OCI-LY3 (cell line): Measurements from ENCODE around the gene UIMC1.

Experiments used
- H2AFZ ChIP-seq: fragments of 200-600, 300-600 bp; shearing (Covaris generic); 2 replicates; pipeline ENCODE4 v1.6.0; 2014; ENCODE audit warnings: antibody characterized with exemption, low read depth, low read length
- H3K27ac ChIP-seq: fragments of 200-600, 300-600 bp; sonication (generic); 2 replicates; pipeline ENCODE4 v1.5.1; 2014; ENCODE audit warnings: mild to moderate bottlenecking, low read length, moderate library complexity, mixed read lengths
- H3K27me3 ChIP-seq: fragments of 200-600, 300-600 bp; sonication (generic); 2 replicates; pipeline ENCODE4 v1.6.1; 2014; ENCODE audit warnings: low read depth, low read length, mixed read lengths
- H3K36me3 ChIP-seq: fragments of 200-600, 300-600 bp; sonication (generic); replicated peaks from 2 replicates; pipeline ENCODE3; 2014; ENCODE audit warnings: low read depth, low read length, mixed read lengths
- H3K4me1 ChIP-seq: fragments of 300-600, 200-600 bp; sonication (generic); 2 replicates; pipeline ENCODE4 v1.6.1; 2014; ENCODE audit warnings: low read length, mixed read lengths
- H3K4me2 ChIP-seq: fragments of 200-600, 300-600 bp; sonication (generic); 2 replicates; pipeline ENCODE4 v1.6.1; 2014; ENCODE audit warnings: low read length, mixed read lengths
- H3K4me3 ChIP-seq: fragments of 300-600, 200-600 bp; sonication (generic); 2 replicates; pipeline ENCODE4 v1.5.1; 2014; ENCODE audit warnings: antibody characterized with exemption, mild to moderate bottlenecking, low read length, moderate library complexity
- H3K79me2 ChIP-seq: fragments of 300-600, 200-600 bp; shearing (Covaris generic); 2 replicates; pipeline ENCODE4 v1.6.1; 2014; ENCODE audit warnings: mild to moderate bottlenecking, low read length, mixed read lengths
- H3K9ac ChIP-seq: fragments of 300-600, 200-600 bp; shearing (Covaris generic); 2 replicates; pipeline ENCODE4 v1.6.0; 2014; ENCODE audit warnings: mild to moderate bottlenecking, low read length, moderate library complexity
- H3K9me3 ChIP-seq: fragments of 200-600, 300-600 bp; shearing (Covaris generic); 2 replicates; pipeline ENCODE4 v1.6.1; 2014; ENCODE audit warnings: low read length, mixed read lengths; ENCODE audit not compliant: insufficient read depth
- H4K20me1 ChIP-seq: fragments of 200-600, 300-600 bp; sonication (generic); 2 replicates; pipeline ENCODE4 v1.6.1; 2016; ENCODE audit warnings: low read length, mixed read lengths; ENCODE audit not compliant: insufficient read depth
- EZH2phosphoT487 ChIP-seq: fragments of 200-600 bp; shearing (Covaris generic); IDR thresholded peaks from 2 replicates; pipeline ENCODE4 v1.6.1; 2018; ENCODE audit warnings: antibody characterized with exemption, mixed run types, low read depth
- TF ChIP-seq, protein P1 (sequence below): fragments of 200-600, 300-600 bp; sonication (generic); IDR thresholded peaks from 2 replicates; pipeline ENCODE4 v1.5.1; 2014; ENCODE audit warnings: antibody characterized with exemption, low read length, low read depth

Gene UIMC1

DNA sequence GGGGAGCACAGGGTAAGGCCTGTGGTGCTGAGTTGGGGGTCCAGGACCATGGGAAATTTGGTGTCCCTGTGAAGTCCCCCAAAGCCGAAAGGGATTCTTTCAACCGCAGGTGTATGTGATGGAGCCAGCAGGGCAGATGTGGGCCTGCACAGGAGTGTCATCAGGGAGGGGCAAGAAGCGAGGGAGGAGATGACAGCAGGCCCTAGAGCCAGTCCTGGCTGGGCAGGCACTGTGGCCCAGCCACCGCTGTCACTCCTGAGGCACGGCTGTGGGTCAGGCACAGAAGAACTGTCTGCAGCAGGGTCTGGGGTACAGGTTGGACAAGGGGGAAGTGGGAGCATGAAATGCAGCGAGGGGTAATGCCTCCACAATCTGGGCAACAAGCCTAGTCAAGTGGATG, 112.3 kb downstream of the UIMC1 start:
- TF ChIP-seq EZH2phosphoT487 = no peak
- TF ChIP-seq, protein P1, sequence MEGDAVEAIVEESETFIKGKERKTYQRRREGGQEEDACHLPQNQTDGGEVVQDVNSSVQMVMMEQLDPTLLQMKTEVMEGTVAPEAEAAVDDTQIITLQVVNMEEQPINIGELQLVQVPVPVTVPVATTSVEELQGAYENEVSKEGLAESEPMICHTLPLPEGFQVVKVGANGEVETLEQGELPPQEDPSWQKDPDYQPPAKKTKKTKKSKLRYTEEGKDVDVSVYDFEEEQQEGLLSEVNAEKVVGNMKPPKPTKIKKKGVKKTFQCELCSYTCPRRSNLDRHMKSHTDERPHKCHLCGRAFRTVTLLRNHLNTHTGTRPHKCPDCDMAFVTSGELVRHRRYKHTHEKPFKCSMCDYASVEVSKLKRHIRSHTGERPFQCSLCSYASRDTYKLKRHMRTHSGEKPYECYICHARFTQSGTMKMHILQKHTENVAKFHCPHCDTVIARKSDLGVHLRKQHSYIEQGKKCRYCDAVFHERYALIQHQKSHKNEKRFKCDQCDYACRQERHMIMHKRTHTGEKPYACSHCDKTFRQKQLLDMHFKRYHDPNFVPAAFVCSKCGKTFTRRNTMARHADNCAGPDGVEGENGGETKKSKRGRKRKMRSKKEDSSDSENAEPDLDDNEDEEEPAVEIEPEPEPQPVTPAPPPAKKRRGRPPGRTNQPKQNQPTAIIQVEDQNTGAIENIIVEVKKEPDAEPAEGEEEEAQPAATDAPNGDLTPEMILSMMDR = no peak
- H3K4me3 ChIP-seq = no peak overlapping the region
- no peak overlapping the region for H3K9ac ChIP-seq
- H2AFZ ChIP-seq = no peak overlapping the region
- no peak overlapping the region for H3K27ac ChIP-seq
- H3K4me1 ChIP-seq = peaks cover 10% of the 10 kb centered on the region
- no peaks in the 10 kb centered on the region for H3K79me2 ChIP-seq
- no peaks in the 10 kb centered on the region for H4K20me1 ChIP-seq
- H3K4me2 ChIP-seq = no peak overlapping the region
- no peaks in the 10 kb centered on the region for H3K36me3 ChIP-seq
- no peaks in the 10 kb centered on the region for H3K27me3 ChIP-seq
- H3K9me3 ChIP-seq = no peaks in the 10 kb centered on the region

DNA sequence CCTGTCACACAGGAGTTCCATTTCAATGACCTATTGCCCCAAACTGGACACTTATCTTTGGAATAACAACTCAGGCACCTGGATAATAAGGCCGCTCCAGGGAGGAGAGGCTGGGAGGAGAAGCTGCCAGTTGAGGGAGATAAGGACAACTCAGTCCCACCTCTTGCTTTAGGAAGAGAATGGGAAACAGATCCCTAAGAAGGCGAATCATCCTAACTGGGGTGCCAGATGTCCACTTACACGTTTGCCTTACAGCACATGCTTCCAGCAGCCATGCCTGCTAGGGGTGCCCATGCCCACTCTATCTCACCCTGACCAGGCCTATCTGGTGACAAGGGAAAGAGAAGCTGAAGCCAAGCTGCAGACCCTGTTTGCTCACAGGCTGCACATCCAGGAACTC, 113.9 kb downstream of the UIMC1 start:
- Histone ChIP-seq H3K27me3 (no peaks in the 10 kb centered on the region), H3K9ac (no peak overlapping the region), H3K4me2 (no peak overlapping the region)

DNA sequence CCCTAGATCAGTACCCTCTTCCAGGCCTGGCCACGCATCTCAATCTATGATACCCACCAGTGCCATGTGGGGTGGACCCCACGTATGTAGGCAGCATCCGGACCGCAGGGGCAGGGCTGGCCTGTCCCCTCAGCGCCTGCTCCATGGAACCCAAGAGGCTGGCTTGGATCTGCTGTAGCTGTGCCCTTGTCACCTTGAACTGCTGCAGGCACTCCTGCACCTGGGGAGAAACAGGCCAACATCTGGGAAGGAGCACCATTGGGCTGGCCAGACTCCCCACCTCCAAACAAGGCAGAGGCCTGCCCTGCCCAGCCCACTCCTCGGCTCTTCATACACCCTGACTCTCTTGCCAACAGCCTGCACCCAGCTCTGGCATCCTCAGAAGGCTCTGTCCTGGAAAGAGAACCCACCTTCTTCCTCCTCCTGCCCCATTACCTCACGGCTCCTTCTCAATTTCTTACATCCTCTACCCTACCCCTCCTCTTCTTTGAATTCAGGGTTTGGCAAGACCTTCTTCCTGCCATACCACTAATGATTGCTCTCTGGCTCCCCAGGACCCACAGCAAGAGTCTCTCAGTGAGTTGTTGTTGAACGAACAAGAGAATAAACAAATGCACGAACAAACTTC, 115.1 kb downstream of the UIMC1 start:
- Histone ChIP-seq H3K27ac (no peak overlapping the region), H3K9me3 (no peaks in the 10 kb centered on the region), H3K36me3 (no peaks in the 10 kb centered on the region), H3K9ac (no peak overlapping the region), H2AFZ (no peak overlapping the region), H3K27me3 (no peaks in the 10 kb centered on the region), H4K20me1 (no peaks in the 10 kb centered on the region), H3K4me3 (no peak overlapping the region), H3K4me2 (no peak overlapping the region), H3K79me2 (no peaks in the 10 kb centered on the region), H3K4me1 (no peaks in the 10 kb centered on the region)
- TF ChIP-seq, protein P1 = no peak
- TF ChIP-seq EZH2phosphoT487 = no peak

More for the DNA sequence above, 113.9 kb downstream of the UIMC1 start:
- H3K36me3 ChIP-seq = no peaks in the 10 kb centered on the region
- H3K4me3 ChIP-seq = no peak overlapping the region
- no peaks in the 10 kb centered on the region for H3K79me2 ChIP-seq
- H3K9me3 ChIP-seq = no peaks in the 10 kb centered on the region
- TF ChIP-seq, protein P1 = no peak
- TF ChIP-seq EZH2phosphoT487 = no peak
- H3K27ac ChIP-seq = no peak overlapping the region
- no peaks in the 10 kb centered on the region for H4K20me1 ChIP-seq
- peaks cover 10% of the 10 kb centered on the region for H3K4me1 ChIP-seq
- H2AFZ ChIP-seq = no peak overlapping the region

DNA sequence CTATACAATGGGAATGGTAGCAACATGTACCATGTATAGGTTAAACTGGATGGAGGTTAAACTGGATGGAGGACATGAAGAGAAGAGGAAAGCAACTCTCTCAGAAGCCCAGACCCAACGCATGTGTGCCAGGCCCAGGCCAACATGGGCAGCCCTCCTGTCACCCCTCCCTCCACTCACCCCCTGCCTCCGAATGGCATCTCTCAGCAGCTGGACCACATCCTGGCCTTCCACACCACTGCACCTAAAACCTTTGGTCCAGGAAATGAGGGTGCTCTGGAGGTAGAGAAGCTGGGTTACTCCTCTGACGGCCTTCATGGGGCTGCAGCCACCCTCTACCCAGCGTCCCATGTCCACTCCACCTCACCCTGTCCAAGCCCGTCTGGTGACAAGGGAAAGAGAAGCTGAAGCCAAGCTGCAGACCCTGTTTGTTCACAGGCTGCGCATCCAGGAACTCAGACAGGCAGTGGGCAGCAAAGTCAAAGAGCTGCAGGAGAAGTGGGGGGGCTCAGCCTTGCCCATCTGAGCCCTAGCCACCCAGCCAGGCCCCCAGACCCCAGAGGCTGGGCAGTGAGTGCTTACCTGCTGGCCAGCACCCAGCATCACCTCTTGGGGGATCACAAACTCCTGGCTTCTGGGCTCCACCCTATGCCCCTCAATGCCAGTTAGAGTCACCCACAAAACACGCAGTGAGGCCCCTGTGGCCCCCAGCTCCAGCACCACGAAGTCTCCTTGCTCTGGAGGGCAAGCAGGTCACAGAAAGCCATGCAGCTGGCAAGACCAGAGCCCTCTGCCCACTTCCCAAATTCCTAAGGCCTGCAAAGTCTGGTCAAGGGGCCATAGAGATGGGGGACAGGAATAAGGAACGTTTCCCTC, 115.9 kb downstream of the UIMC1 start:
- H3K4me3 ChIP-seq = no peak overlapping the region
- no peaks in the 10 kb centered on the region for H3K27me3 ChIP-seq
- no peak overlapping the region for H2AFZ ChIP-seq
- no peaks in the 10 kb centered on the region for H3K36me3 ChIP-seq
- no peaks in the 10 kb centered on the region for H3K79me2 ChIP-seq
- TF ChIP-seq, protein P1 = no peak
- TF ChIP-seq EZH2phosphoT487 = no peak
- no peak overlapping the region for H3K27ac ChIP-seq
- no peak overlapping the region for H3K9ac ChIP-seq
- no peak overlapping the region for H3K4me2 ChIP-seq
- H4K20me1 ChIP-seq = no peaks in the 10 kb centered on the region
- H3K9me3 ChIP-seq = no peaks in the 10 kb centered on the region
- H3K4me1 ChIP-seq = no peaks in the 10 kb centered on the region
